Measurements from ENCODE around the gene TP63. TPM values are rescaled to one million over a fixed set of nuclear protein-coding genes. Genes with fewer than 3 reads are reported as not detected.

TP63 gene
- total RNA-seq, 2 donors from 2014 or later, result not detected

- H3K36me3 Mint-ChIP-seq (ENCODE audit: low read depth), result no peaks in the 10 kb centered on the region
- H3K27me3 Mint-ChIP-seq (ENCODE audit: insufficient read depth), result no peaks in the 10 kb centered on the region
- peaks cover 8% of the 10 kb centered on the region for H3K9me3 Mint-ChIP-seq
- no peak overlapping the region for H3K27ac Mint-ChIP-seq
- H3K4me1 ChIP-seq (ENCODE audit: control insufficient read depth, insufficient read depth, low read length), result no peaks in the 10 kb centered on the region
- 100% methylated on average over 2 of the region's 2 CpGs; no CpG with 5 or more reads in 1 of the 2 experiments for WGBS, 2 experiments (ENCODE audit: insufficient coverage in 1 of 2, insufficient read length in 1 of 2)
- no peak overlapping the region for H3K27ac ChIP-seq (ENCODE audit: low read depth, low read length)
- H3K36me3 ChIP-seq (ENCODE audit: control insufficient read depth, insufficient read depth, low read length), result no peaks in the 10 kb centered on the region
- no peak overlapping the region for H3K9ac ChIP-seq (ENCODE audit: extremely low read depth, low read length, poor library complexity, severe bottlenecking)
- no peaks in the 10 kb centered on the region for H3K4me1 Mint-ChIP-seq
- no peak overlapping the region for H3K4me3 ChIP-seq (ENCODE audit: low read length)
- no peak for DNase-seq
- no peak for TF ChIP-seq CTCF (conservative IDR thresholded peaks at IDR 0.05)
- no peak overlapping the region for H3K4me3 Mint-ChIP-seq
- H3K27me3 ChIP-seq (ENCODE audit: control insufficient read depth, insufficient read depth, low read length, poor library complexity, severe bottlenecking), result no peaks in the 10 kb centered on the region
- H3K9me3 ChIP-seq (ENCODE audit: control insufficient read depth, low read length), result peaks cover 13% of the 10 kb centered on the region
Measured at GRCh38 chr3:189740156-189740555, 109.0 kb downstream of the TP63 start.

- no peaks in the 10 kb centered on the region for H3K36me3 ChIP-seq (ENCODE audit: control insufficient read depth, insufficient read depth, low read length)
- Mint-ChIP-seq H3K4me3 (no peak overlapping the region), H3K27me3 (ENCODE audit: insufficient read depth) (no peaks in the 10 kb centered on the region), H3K4me1 (no peaks in the 10 kb centered on the region), H3K36me3 (ENCODE audit: low read depth) (no peaks in the 10 kb centered on the region), H3K9me3 (peaks cover 11% of the 10 kb centered on the region), H3K27ac (no peak overlapping the region)
- H3K27me3 ChIP-seq (ENCODE audit: control insufficient read depth, insufficient read depth, low read length, poor library complexity, severe bottlenecking), result no peaks in the 10 kb centered on the region
- H3K4me1 ChIP-seq (ENCODE audit: control insufficient read depth, insufficient read depth, low read length), result no peaks in the 10 kb centered on the region
- H3K4me3 ChIP-seq (ENCODE audit: low read length), result no peak overlapping the region
- H3K9me3 ChIP-seq (ENCODE audit: control insufficient read depth, low read length), result peaks cover 22% of the 10 kb centered on the region
- H3K9ac ChIP-seq (ENCODE audit: extremely low read depth, low read length, poor library complexity, severe bottlenecking), result no peak overlapping the region
- DNase-seq, result peak; percentile 57
- 92 to 100% methylated on average over 1 to 5 of the region's 5 CpGs for WGBS, 2 experiments (ENCODE audit: insufficient coverage in 1 of 2, insufficient read length in 1 of 2)
- H3K27ac ChIP-seq (ENCODE audit: low read depth, low read length), result no peak overlapping the region
- TF ChIP-seq CTCF (conservative IDR thresholded peaks at IDR 0.05), result peak; percentile 38
Measured at GRCh38 chr3:189744235-189744634, 113.0 kb downstream of the TP63 start.

GRCh38 chr3:189745622-189746021, 114.4 kb downstream of the TP63 start:
- no peaks in the 10 kb centered on the region for H3K4me1 Mint-ChIP-seq
- 90% methylated on average over 1 of the region's 1 CpG; no CpG with 5 or more reads in 1 of the 2 experiments for WGBS, 2 experiments (ENCODE audit: insufficient coverage in 1 of 2, insufficient read length in 1 of 2)

More at GRCh38 chr3:189745622-189746021, 114.4 kb downstream of the TP63 start:
- DNase-seq, result no peak
- no peaks in the 10 kb centered on the region for H3K4me1 ChIP-seq (ENCODE audit: control insufficient read depth, insufficient read depth, low read length)
- Mint-ChIP-seq H3K36me3 (ENCODE audit: low read depth) (no peaks in the 10 kb centered on the region), H3K4me3 (no peak overlapping the region), H3K27me3 (ENCODE audit: insufficient read depth) (no peaks in the 10 kb centered on the region), H3K27ac (no peak overlapping the region), H3K9me3 (peaks cover 11% of the 10 kb centered on the region)
- no peaks in the 10 kb centered on the region for H3K36me3 ChIP-seq (ENCODE audit: control insufficient read depth, insufficient read depth, low read length)
- no peak for TF ChIP-seq CTCF (conservative IDR thresholded peaks at IDR 0.05)
- no peaks in the 10 kb centered on the region for H3K27me3 ChIP-seq (ENCODE audit: control insufficient read depth, insufficient read depth, low read length, poor library complexity, severe bottlenecking)
- H3K4me3 ChIP-seq (ENCODE audit: low read length), result no peak overlapping the region
- H3K9me3 ChIP-seq (ENCODE audit: control insufficient read depth, low read length), result peaks cover 22% of the 10 kb centered on the region
- H3K9ac ChIP-seq (ENCODE audit: extremely low read depth, low read length, poor library complexity, severe bottlenecking), result no peak overlapping the region
- H3K27ac ChIP-seq (ENCODE audit: low read depth, low read length), result no peak overlapping the region
